ENCODE measurements around the gene MMP17.

Gene MMP17

DNA sequence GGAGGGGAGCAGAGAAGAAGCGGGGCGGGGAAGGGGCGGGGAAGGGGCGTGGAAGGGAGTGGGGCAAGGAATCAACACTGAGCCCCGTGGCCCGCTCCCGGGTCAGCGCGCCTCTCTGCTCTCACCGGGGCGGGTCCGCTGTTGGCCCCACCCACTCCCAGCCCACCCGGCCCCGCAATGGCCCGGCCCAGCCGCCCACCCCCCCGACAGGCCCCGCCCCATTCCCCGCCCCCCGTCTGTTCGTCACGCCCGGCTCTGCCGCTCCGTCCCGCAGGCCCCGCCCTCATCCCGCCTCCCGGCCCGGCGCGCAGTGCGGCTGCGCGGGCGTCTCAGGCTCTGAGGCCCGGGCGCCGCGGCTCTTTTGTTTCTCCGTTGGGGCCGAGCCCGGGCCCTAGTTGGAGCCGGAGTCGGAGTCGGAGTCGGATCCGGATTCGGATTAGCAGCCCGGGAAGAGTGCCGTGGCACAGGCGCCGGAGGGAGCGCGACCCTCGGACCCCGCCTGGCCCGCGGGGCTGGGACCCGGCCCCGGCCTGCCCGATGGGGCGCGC lies 66.2 kb downstream of the MMP17 start, which contains the start of gene ULK1:
ULK1 (plus strand) TSS at position 310 of the 548 bp plus-strand sequence. CDS start 380 bp downstream, outside the sequence.
- peak; percentile 74 to 75 for DNase-seq (ENCODE audit: low read depth in 2 of 2)

DNA sequence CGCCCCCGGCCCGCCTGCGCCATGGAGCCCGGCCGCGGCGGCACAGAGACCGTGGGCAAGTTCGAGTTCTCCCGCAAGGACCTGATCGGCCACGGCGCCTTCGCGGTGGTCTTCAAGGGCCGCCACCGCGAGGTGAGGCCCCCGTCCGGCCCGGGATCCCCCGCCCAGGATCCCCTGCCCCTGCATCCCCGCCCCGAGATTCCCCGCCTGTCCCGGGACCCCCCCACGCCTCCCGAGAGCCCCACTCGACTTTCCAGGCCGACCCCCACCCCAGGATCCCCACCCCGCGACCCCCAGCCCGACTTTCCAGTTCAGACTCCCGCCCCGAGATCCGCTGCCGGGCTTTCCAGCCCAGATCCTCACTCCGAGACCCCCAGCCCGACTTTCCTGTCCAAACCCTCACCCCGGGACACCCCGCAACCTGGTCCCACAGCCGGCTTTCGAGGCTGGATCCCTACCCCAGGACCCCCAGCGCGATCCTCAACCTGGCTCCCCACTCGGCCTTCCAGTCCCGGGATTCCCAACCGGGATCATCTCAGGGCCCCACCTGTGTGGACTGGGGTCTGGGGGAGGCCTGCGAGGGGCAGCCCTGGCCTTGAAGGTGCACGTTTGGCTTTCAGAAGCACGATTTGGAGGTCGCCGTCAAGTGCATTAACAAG lies 66.9 kb downstream of the MMP17 start:
- no peak for DNase-seq (ENCODE audit: low read depth in 2 of 2)

DNA sequence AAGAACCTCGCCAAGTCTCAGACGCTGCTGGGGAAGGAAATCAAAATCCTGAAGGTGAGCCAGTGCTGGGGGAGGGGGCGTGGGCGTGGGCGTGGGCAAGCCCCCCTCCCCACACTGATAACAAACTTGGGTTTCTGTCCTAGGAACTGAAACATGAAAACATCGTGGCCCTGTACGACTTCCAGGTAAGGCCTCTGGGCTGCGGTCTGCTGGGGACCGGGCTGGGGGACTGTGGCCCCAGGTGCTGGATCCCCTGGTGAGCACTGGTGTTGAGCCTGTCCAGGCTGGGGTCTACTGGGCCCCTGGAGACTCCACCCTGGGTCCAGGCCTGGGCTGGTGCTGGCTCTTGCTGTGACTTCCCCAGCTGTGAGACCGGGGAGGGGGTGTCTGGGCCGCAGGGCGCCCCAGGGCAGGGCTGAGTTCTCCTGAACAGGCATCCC lies 67.5 kb downstream of the MMP17 start:
- DNase-seq (ENCODE audit: low read depth in 2 of 2) = no peak

DNA sequence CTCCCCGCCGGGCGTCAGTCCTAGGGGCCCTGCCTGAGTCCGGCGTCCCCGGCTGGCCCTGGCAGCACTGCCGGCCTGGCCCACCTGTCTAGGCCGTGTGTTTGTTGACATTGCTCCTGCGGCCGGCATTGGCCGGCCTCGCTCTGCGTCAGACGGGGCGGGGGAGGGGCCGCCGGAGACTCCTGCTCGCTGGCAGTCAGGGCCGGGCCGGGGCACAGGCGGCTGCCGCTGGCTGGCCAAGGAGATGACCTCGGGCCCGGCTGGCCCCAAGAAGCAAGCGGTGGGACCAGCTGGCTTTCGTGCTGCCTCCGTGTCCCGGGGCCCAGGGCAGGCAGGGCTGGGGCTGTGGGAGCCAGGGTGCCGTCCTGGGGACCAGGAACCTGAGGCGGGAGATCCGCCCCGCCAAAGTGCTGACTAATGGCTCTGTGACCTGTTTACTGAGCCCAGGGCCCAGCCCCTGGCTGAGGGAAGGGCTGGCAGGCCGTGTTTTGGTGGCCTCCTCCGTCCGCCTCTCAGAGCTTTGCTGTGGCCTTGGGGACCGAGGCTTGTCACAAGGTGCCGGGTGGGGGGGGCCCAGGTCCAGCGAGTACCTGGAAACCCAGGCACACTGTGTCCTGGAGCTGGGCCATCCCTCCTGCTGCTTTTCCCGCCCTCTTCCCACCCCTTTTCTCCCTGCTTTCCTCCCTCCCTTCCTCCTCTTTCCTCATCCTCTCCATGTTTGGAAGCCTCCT lies 68.1 kb downstream of the MMP17 start:
- DNase-seq (ENCODE audit: low read depth in 2 of 2) = peak; percentile 20 to 45

- DNase-seq (ENCODE audit: low read depth in 2 of 2) = no peak
Observed at GRCh38 chr12:131896811-131897270, 68.6 kb downstream of the MMP17 start.

- no peak for DNase-seq (ENCODE audit: low read depth in 2 of 2)
Observed at GRCh38 chr12:131897276-131897675, 69.1 kb downstream of the MMP17 start.

- no peak for DNase-seq (ENCODE audit: low read depth in 2 of 2)
Observed at GRCh38 chr12:131897875-131898274, 69.7 kb downstream of the MMP17 start.

DNA sequence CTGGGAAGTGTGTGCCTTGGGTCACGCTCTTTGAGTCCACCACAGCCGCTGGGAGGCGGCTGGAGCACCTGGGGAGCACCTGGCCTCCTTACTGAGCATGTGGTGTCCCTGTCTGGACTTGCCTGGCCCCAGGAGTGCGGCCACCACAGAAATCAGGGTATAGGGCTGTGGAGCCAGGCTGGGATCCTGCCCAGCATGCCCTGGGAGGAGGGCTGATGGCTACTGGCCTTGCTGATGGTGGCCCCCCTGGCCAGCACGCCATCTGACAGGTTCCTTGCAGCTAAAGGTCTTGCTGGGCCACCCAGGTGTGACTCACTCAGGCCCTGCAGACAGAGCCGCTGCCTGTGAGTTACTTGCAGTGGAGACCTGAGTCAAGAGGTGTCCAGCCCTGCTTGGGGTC lies 72.2 kb downstream of the MMP17 start:
- DNase-seq (ENCODE audit: low read depth in 2 of 2) = no peak

Data from fibroblast of skin of left biceps (primary cell).